HG03432 (cell line): Measurements from ENCODE around the gene APEH.

Experiments
- ATAC-seq: cut with Tn5 transposase; IDR thresholded peaks from one replicate; pipeline ENCODE4 v1.9.1; 2021; ENCODE audit warnings: mild to moderate bottlenecking, moderate library complexity; ENCODE audit not compliant: unreplicated experiment

Gene APEH

GRCh38 chr3:49723628-49724551 is 49.7 kb downstream of the APEH start, which contains the start of gene GMPPB:
Gene GMPPB (minus strand): TSS chr3:49723951. CDS start chr3:49723726, 225 bp downstream.
- peak; percentile 78 for ATAC-seq

GRCh38 chr3:49724586-49724985 is 50.4 kb downstream of the APEH start:
- no peak for ATAC-seq

GRCh38 chr3:49725906-49726681 is 51.9 kb downstream of the APEH start:
- ATAC-seq, result no peak

GRCh38 chr3:49727154-49727923 is 53.2 kb downstream of the APEH start:
- no peak for ATAC-seq

GRCh38 chr3:49727924-49728361 is 53.8 kb downstream of the APEH start:
- no peak for ATAC-seq

GRCh38 chr3:49729966-49730609 is 55.9 kb downstream of the APEH start:
- no peak for ATAC-seq

GRCh38 chr3:49732597-49732996 is 58.4 kb downstream of the APEH start:
- ATAC-seq, result no peak

- no peak for ATAC-seq
Observed at GRCh38 chr3:49733551-49733950, 59.4 kb downstream of the APEH start.
